Keratinocyte (primary cell): ENCODE data around the gene AP4S1.

Experiments
- CTCF ChIP-seq, 3 experiments: IDR thresholded peaks in 1 of 3; conservative IDR thresholded peaks in 1 of 3; optimal IDR thresholded peaks in 1 of 3; 2 replicates in 2 of 3; 3 replicates in 1 of 3; pipeline versions ENCODE3 to v1.5.1; 2011; ENCODE audit warnings: low read length in 3 of 3, mild to moderate bottlenecking in 3 of 3, moderate library complexity in 2 of 3, control low read depth in 1 of 3, inconsistent platforms in 1 of 3; ENCODE audit not compliant: insufficient read depth in 2 of 3; ENCODE audit errors: extremely low read depth in 1 of 3
- EZH2 ChIP-seq: IDR thresholded peaks from one replicate; pipeline ENCODE4 v1.6.1; 2012; ENCODE audit warnings: inconsistent platforms, mild to moderate bottlenecking, low read length, moderate library complexity

GRCh38 chr14:31083781-31084180 is 58.3 kb downstream of the AP4S1 start:
- TF ChIP-seq CTCF (optimal IDR thresholded peaks at IDR 0.05 in 1 of 3, IDR thresholded peaks at IDR 0.05 in 1 of 3, conservative IDR thresholded peaks at IDR 0.05 in 1 of 3; ENCODE audit: extremely low read depth in 1 of 3, insufficient read depth in 2 of 3, low read length in 3 of 3) (no peak), EZH2 (no peak)
